ENCODE measurements around the gene DGKG. TPM values are rescaled to one million over a fixed set of nuclear protein-coding genes. Genes with fewer than 3 reads are reported as not detected.

The DGKG gene
- total and polyA plus RNA-seq, 2 donors (not counting 1 experiment from before 2014, with no cell fraction given): 0.67 to 10.9 TPM

GRCh38 chr3:186299327-186299726, 62.7 kb downstream of the DGKG start:
- Mint-ChIP-seq H3K27me3 (no peaks in the 10 kb centered on the region), H3K4me3 (no peak overlapping the region), H3K9me3 (ENCODE audit: insufficient read depth) (no peaks in the 10 kb centered on the region), H3K27ac (no peak overlapping the region), H3K4me1 (no peaks in the 10 kb centered on the region)
- Histone ChIP-seq H2AFZ (ENCODE audit: insufficient read depth, low read depth, low read length, poor library complexity, severe bottlenecking) (no peak overlapping the region), H3K79me2 (ENCODE audit: control insufficient read depth, insufficient read depth, low read length) (no peaks in the 10 kb centered on the region), H3K4me2 (replicated peaks; ENCODE audit: low read depth, low read length, poor library complexity, severe bottlenecking) (no peak overlapping the region), H3K9me3 (ENCODE audit: control extremely low read depth in 1 of 3, control insufficient read depth in 2 of 3, insufficient read depth in 1 of 3, low read length in 2 of 3) (no peaks in the 10 kb centered on the region), H3K9ac (ENCODE audit: low read length) (no peak overlapping the region), H3K4me1 (ENCODE audit: control insufficient read depth in 2 of 2, insufficient read depth in 2 of 2, low read length in 2 of 2) (no peaks in the 10 kb centered on the region), H3K36me3 (replicated peaks in 1 of 2; ENCODE audit: control extremely low read depth in 1 of 2, control insufficient read depth in 1 of 2, extremely low read depth in 1 of 2, insufficient read depth in 2 of 2, low read length in 1 of 2) (no peaks in the 10 kb centered on the region), H3K4me3 (ENCODE audit: control extremely low read depth in 1 of 5, extremely low read depth in 1 of 5, insufficient read depth in 1 of 5, low read depth in 2 of 5, low read length in 4 of 5) (no peak overlapping the region), H3K27me3 (replicated peaks in 1 of 4; ENCODE audit: control extremely low read depth in 1 of 4, control insufficient read depth in 3 of 4, insufficient read depth in 4 of 4, low read length in 3 of 4) (peaks cover 0 to 3% (median 0%) of the 10 kb centered on the region in 4 experiments), H4K20me1 (ENCODE audit: control insufficient read depth, insufficient read depth, low read length, poor library complexity, severe bottlenecking) (no peaks in the 10 kb centered on the region), H3K27ac (ENCODE audit: low read length in 2 of 2) (no peak overlapping the region)
- ChIA-PET CTCF (no interaction called here), POLR2A (no interaction called here)
- intact Hi-C loops (cut with micrococcal nuclease): no loop called here
- TF ChIP-seq CTCF (IDR thresholded peaks at IDR 0.05) (no peak), EZH2 (IDR thresholded peaks at IDR 0.05; ENCODE audit: borderline replicate concordance, insufficient read depth, low read depth, low read length, poor library complexity, severe bottlenecking) (no peak)
- WGBS (ENCODE audit: insufficient coverage): 96% methylated on average over 3 of the region's 4 CpGs
- ATAC-seq (ENCODE audit: low read depth) (no peak), DNase-seq (no peak)

GRCh38 chr3:186298876-186299275, 63.2 kb downstream of the DGKG start:
- no peak overlapping the region for H3K9ac ChIP-seq (ENCODE audit: low read length)
- H3K27me3 Mint-ChIP-seq: no peaks in the 10 kb centered on the region
- TF ChIP-seq EZH2 (IDR thresholded peaks at IDR 0.05; ENCODE audit: borderline replicate concordance, insufficient read depth, low read depth, low read length, poor library complexity, severe bottlenecking) (no peak), CTCF (IDR thresholded peaks at IDR 0.05) (no peak)
- H2AFZ ChIP-seq (ENCODE audit: insufficient read depth, low read depth, low read length, poor library complexity, severe bottlenecking): no peak overlapping the region
- H3K79me2 ChIP-seq (ENCODE audit: control insufficient read depth, insufficient read depth, low read length): no peaks in the 10 kb centered on the region
- H3K4me3 ChIP-seq (ENCODE audit: control extremely low read depth in 1 of 5, extremely low read depth in 1 of 5, insufficient read depth in 1 of 5, low read depth in 2 of 5, low read length in 4 of 5): no peak overlapping the region
- H4K20me1 ChIP-seq (ENCODE audit: control insufficient read depth, insufficient read depth, low read length, poor library complexity, severe bottlenecking): no peaks in the 10 kb centered on the region
- no peaks in the 10 kb centered on the region for H3K4me1 Mint-ChIP-seq
- no peak overlapping the region for H3K4me2 ChIP-seq (replicated peaks; ENCODE audit: low read depth, low read length, poor library complexity, severe bottlenecking)
- DNase-seq (no peak), ATAC-seq (ENCODE audit: low read depth) (no peak)
- H3K4me1 ChIP-seq (ENCODE audit: control insufficient read depth in 2 of 2, insufficient read depth in 2 of 2, low read length in 2 of 2): no peaks in the 10 kb centered on the region
- WGBS (ENCODE audit: insufficient coverage): 87% methylated on average over 2 of the region's 2 CpGs
- ChIA-PET CTCF (interaction anchor here (1.2 to 1.6 kb wide), 2 partner anchors 10 to 241 kb away, joined by 3 read pairs; no protein-coding TSS in a partner anchor), POLR2A (no interaction called here)
- intact Hi-C loops (cut with micrococcal nuclease): no loop called here
- H3K27me3 ChIP-seq (replicated peaks in 1 of 4; ENCODE audit: control extremely low read depth in 1 of 4, control insufficient read depth in 3 of 4, insufficient read depth in 4 of 4, low read length in 3 of 4): peaks cover 0 to under 1% (median 0%) of the 10 kb centered on the region in 4 experiments
- no peaks in the 10 kb centered on the region for H3K9me3 ChIP-seq (ENCODE audit: control extremely low read depth in 1 of 3, control insufficient read depth in 2 of 3, insufficient read depth in 1 of 3, low read length in 2 of 3)
- H3K9me3 Mint-ChIP-seq (ENCODE audit: insufficient read depth): no peaks in the 10 kb centered on the region
- H3K4me3 Mint-ChIP-seq: no peak overlapping the region
- no peak overlapping the region for H3K27ac ChIP-seq (ENCODE audit: low read length in 2 of 2)
- H3K27ac Mint-ChIP-seq: no peak overlapping the region
- H3K36me3 ChIP-seq (replicated peaks in 1 of 2; ENCODE audit: control extremely low read depth in 1 of 2, control insufficient read depth in 1 of 2, extremely low read depth in 1 of 2, insufficient read depth in 2 of 2, low read length in 1 of 2): no peaks in the 10 kb centered on the region

Measured in B cell (primary cell).